Peyer's patch (tissue), 4 donors: ENCODE data around the gene FAM43A.
A peak's percentile ranks its signal among the peaks of the same experiment; 100 is the strongest.

Source experiments
- POLR2A ChIP-seq, 2 donors: fragments of 450-650 bp; IDR thresholded peaks; one replicate each; pipeline ENCODE4 v1.5.1; 2017; ENCODE audit warnings: antibody characterized with exemption in 2 of 2, mild to moderate bottlenecking in 2 of 2, moderate library complexity in 2 of 2
- TF ChIP-seq, protein P1 (sequence below), 6 experiments: fragments of 450-650 bp in 4 of 6; fragments of 200-600 bp in 2 of 6; sonication (generic) in 1 of 6; IDR thresholded peaks; one replicate each; pipeline ENCODE4 v1.5.1; 2017 to 2019; ENCODE audit warnings: antibody characterized with exemption in 6 of 6, mild to moderate bottlenecking in 3 of 6, moderate library complexity in 1 of 6

DNA sequence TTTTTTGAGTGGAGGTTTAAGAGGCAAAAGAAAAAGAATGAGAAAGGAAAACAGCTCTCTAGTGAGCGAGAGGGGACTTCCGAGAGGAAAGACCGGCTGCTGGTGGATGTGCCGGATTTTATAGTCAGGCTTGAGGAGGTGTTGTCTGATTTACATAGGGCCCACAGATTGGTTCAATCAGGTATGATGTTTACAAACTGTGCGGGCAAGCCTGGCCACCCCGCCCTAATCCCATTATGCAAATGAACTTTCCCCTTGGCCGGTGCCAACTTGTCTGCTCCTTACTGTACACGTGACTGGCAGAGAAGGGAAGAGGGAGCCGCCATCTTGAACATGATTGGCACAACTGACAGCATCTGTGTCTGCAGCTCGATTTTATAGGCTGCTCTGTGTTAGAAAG lies 44.7 kb downstream of the FAM43A start:
- TF ChIP-seq, protein P1, sequence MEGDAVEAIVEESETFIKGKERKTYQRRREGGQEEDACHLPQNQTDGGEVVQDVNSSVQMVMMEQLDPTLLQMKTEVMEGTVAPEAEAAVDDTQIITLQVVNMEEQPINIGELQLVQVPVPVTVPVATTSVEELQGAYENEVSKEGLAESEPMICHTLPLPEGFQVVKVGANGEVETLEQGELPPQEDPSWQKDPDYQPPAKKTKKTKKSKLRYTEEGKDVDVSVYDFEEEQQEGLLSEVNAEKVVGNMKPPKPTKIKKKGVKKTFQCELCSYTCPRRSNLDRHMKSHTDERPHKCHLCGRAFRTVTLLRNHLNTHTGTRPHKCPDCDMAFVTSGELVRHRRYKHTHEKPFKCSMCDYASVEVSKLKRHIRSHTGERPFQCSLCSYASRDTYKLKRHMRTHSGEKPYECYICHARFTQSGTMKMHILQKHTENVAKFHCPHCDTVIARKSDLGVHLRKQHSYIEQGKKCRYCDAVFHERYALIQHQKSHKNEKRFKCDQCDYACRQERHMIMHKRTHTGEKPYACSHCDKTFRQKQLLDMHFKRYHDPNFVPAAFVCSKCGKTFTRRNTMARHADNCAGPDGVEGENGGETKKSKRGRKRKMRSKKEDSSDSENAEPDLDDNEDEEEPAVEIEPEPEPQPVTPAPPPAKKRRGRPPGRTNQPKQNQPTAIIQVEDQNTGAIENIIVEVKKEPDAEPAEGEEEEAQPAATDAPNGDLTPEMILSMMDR (IDR thresholded peaks at IDR 0.05) = no peak
- peak in 1 of 2 donors; percentile 18 for TF ChIP-seq POLR2A (IDR thresholded peaks at IDR 0.05)
